Measurements from ENCODE around the gene PGAM1. TPM values are rescaled to one million over a fixed set of nuclear protein-coding genes. Genes with fewer than 3 reads are reported as not detected.

The PGAM1 gene
- total and polyA plus RNA-seq, 2 donors from 2014 or later: 161 to 328 TPM

- DNase-seq (no peak), FAIRE-seq (no peak)
- Histone ChIP-seq H3K4me3 (ENCODE audit: low read length in 3 of 3) (no peak overlapping the region), H3K27ac (ENCODE audit: low read depth in 2 of 2, low read length in 2 of 2) (no peak overlapping the region), H3K9ac (ENCODE audit: low read length in 3 of 3) (no peak overlapping the region), H3K36me3 (ENCODE audit: control insufficient read depth in 2 of 3, insufficient read depth in 3 of 3, low read length in 3 of 3) (peaks cover 2 to 6% (median 4%) of the 10 kb centered on the region in 3 donors), H3K4me1 (ENCODE audit: control insufficient read depth in 2 of 3, insufficient read depth in 2 of 3, low read depth in 1 of 3, low read length in 3 of 3) (no peaks in the 10 kb centered on the region), H3K9me3 (ENCODE audit: control insufficient read depth in 2 of 3, insufficient read depth in 1 of 3, low read length in 3 of 3) (no peaks in the 10 kb centered on the region), H3K27me3 (ENCODE audit: control insufficient read depth, insufficient read depth, low read length) (no peaks in the 10 kb centered on the region)
- no peak for TF ChIP-seq CTCF (IDR thresholded peaks at IDR 0.05; ENCODE audit: borderline replicate concordance, extremely low read depth, insufficient read depth)
- intact Hi-C loops (cut with DNase I): no loop called here
Measured at GRCh38 chr10:97383159-97383558, 42.8 kb upstream of the PGAM1 start.

GRCh38 chr10:97384156-97384555 is 41.8 kb upstream of the PGAM1 start:
- H3K27ac ChIP-seq (ENCODE audit: low read depth in 2 of 2, low read length in 2 of 2): no peak overlapping the region
- H3K9ac ChIP-seq (ENCODE audit: low read length in 3 of 3): no peak overlapping the region
- H3K4me3 ChIP-seq (ENCODE audit: low read length in 3 of 3): no peak overlapping the region
- intact Hi-C loops (cut with DNase I): no loop called here
- H3K9me3 ChIP-seq (ENCODE audit: control insufficient read depth in 2 of 3, insufficient read depth in 1 of 3, low read length in 3 of 3): no peaks in the 10 kb centered on the region
- H3K27me3 ChIP-seq (ENCODE audit: control insufficient read depth, insufficient read depth, low read length): no peaks in the 10 kb centered on the region
- FAIRE-seq (no peak), DNase-seq (no peak)
- H3K36me3 ChIP-seq (ENCODE audit: control insufficient read depth in 2 of 3, insufficient read depth in 3 of 3, low read length in 3 of 3): peaks cover 0 to 8% (median 5%) of the 10 kb centered on the region in 3 donors
- no peak for TF ChIP-seq CTCF (IDR thresholded peaks at IDR 0.05; ENCODE audit: borderline replicate concordance, extremely low read depth, insufficient read depth)
- H3K4me1 ChIP-seq (ENCODE audit: control insufficient read depth in 2 of 3, insufficient read depth in 2 of 3, low read depth in 1 of 3, low read length in 3 of 3): no peaks in the 10 kb centered on the region

- FAIRE-seq (no peak), DNase-seq (no peak)
- H3K4me3 ChIP-seq (ENCODE audit: low read length in 3 of 3): no peak overlapping the region
- H3K27me3 ChIP-seq (ENCODE audit: control insufficient read depth, insufficient read depth, low read length): no peaks in the 10 kb centered on the region
- no peak overlapping the region for H3K9ac ChIP-seq (ENCODE audit: low read length in 3 of 3)
- intact Hi-C loops (cut with DNase I): no loop called here
- H3K36me3 ChIP-seq (ENCODE audit: control insufficient read depth in 2 of 3, insufficient read depth in 3 of 3, low read length in 3 of 3): peaks cover 0 to 8% (median 5%) of the 10 kb centered on the region in 3 donors
- H3K27ac ChIP-seq (ENCODE audit: low read depth in 2 of 2, low read length in 2 of 2): no peak overlapping the region
- no peaks in the 10 kb centered on the region for H3K9me3 ChIP-seq (ENCODE audit: control insufficient read depth in 2 of 3, insufficient read depth in 1 of 3, low read length in 3 of 3)
- H3K4me1 ChIP-seq (ENCODE audit: control insufficient read depth in 2 of 3, insufficient read depth in 2 of 3, low read depth in 1 of 3, low read length in 3 of 3): no peaks in the 10 kb centered on the region
- no peak for TF ChIP-seq CTCF (IDR thresholded peaks at IDR 0.05; ENCODE audit: borderline replicate concordance, extremely low read depth, insufficient read depth)
Measured at GRCh38 chr10:97384641-97385040, 41.4 kb upstream of the PGAM1 start.

- Histone ChIP-seq H3K36me3 (ENCODE audit: control insufficient read depth in 2 of 3, insufficient read depth in 3 of 3, low read length in 3 of 3) (peaks cover 0 to 11% (median 8%) of the 10 kb centered on the region in 3 donors), H3K4me1 (ENCODE audit: control insufficient read depth in 2 of 3, insufficient read depth in 2 of 3, low read depth in 1 of 3, low read length in 3 of 3) (no peaks in the 10 kb centered on the region), H3K9ac (ENCODE audit: low read length in 3 of 3) (no peak overlapping the region), H3K4me3 (ENCODE audit: low read length in 3 of 3) (no peak overlapping the region), H3K27me3 (ENCODE audit: control insufficient read depth, insufficient read depth, low read length) (no peaks in the 10 kb centered on the region), H3K27ac (ENCODE audit: low read depth in 2 of 2, low read length in 2 of 2) (no peak overlapping the region), H3K9me3 (ENCODE audit: control insufficient read depth in 2 of 3, insufficient read depth in 1 of 3, low read length in 3 of 3) (no peaks in the 10 kb centered on the region)
- DNase-seq: no peak
- intact Hi-C loops (cut with DNase I): no loop called here
- FAIRE-seq: no peak
- TF ChIP-seq CTCF (IDR thresholded peaks at IDR 0.05; ENCODE audit: borderline replicate concordance, extremely low read depth, insufficient read depth): no peak
Measured at GRCh38 chr10:97385565-97385964, 40.4 kb upstream of the PGAM1 start.
